Caco-2 (cell line): Measurements from ENCODE around the gene PAFAH2. TPM values are rescaled to one million over a fixed set of nuclear protein-coding genes. Genes with fewer than 3 reads are reported as not detected.

Source experiments
- BruUV-seq: library from RNA; stranded (reverse); fragments of 400-500 nt; replicated peaks from 2 replicates; lab custom pipeline; 2021; lab: Mats Ljungman, UMichigan
- CTCF ChIA-PET: fragments of 300-600 bp; sonication (Branson Sonifier 250); formaldehyde crosslinking; loops from one replicate; lab custom pipeline; 2022; ENCODE audit warnings: antibody characterized with exemption; lab: Charles Lee
- POLR2A ChIA-PET: fragments of 300-600 bp; sonication (Branson Sonifier 250); formaldehyde crosslinking; loops from one replicate; lab custom pipeline; 2022; ENCODE audit warnings: antibody characterized with exemption; lab: Charles Lee
- DNase-seq, 2 experiments: peaks; one replicate each; pipeline versions ENCODE4 v3.0.0 to v3.0.0-alpha.2; 2020 to 2022
- H3K27me3 ChIP-seq: replicated peaks from 2 replicates; pipeline ENCODE4 v1.6.0; 2011; ENCODE audit warnings: low read length; ENCODE audit not compliant: control insufficient read depth, insufficient read depth
- H3K36me3 ChIP-seq: 2 replicates; pipeline ENCODE4 v1.5.1; 2011; ENCODE audit warnings: low read length; ENCODE audit not compliant: control insufficient read depth, insufficient read depth
- H3K4me1 ChIP-seq: fragments of 250-450 bp; sonication (Bioruptor Pico); 2 replicates; pipeline ENCODE4 v1.5.1; 2020; ENCODE audit warnings: mild to moderate bottlenecking
- H3K4me3 ChIP-seq: 2 replicates; pipeline ENCODE4 v1.5.1; 2011; ENCODE audit warnings: low read depth, mild to moderate bottlenecking, control low read depth, low read length
- H3K9me3 ChIP-seq: fragments of 250-450 bp; sonication (Bioruptor Pico); 2 replicates; pipeline ENCODE4 v1.5.1; 2020; ENCODE audit warnings: mild to moderate bottlenecking, moderate library complexity
- H3K27ac Mint-ChIP-seq: one replicate; pipeline ENCODE4 v1.8.0; 2022; ENCODE audit warnings: mixed read lengths; ENCODE audit not compliant: unreplicated experiment
- H3K27me3 Mint-ChIP-seq: one replicate; pipeline ENCODE4 v1.8.0; 2022; ENCODE audit warnings: mixed read lengths; ENCODE audit not compliant: insufficient read depth, unreplicated experiment
- H3K36me3 Mint-ChIP-seq: one replicate; pipeline ENCODE4 v1.8.0; 2022; ENCODE audit warnings: mild to moderate bottlenecking, mixed read lengths; ENCODE audit not compliant: insufficient read depth, unreplicated experiment
- H3K4me1 Mint-ChIP-seq: one replicate; pipeline ENCODE4 v1.8.0; 2022; ENCODE audit warnings: low read depth, mixed read lengths; ENCODE audit not compliant: unreplicated experiment
- H3K4me3 Mint-ChIP-seq: one replicate; pipeline ENCODE4 v1.8.0; 2022; ENCODE audit warnings: mild to moderate bottlenecking, moderate library complexity, mixed read lengths; ENCODE audit not compliant: unreplicated experiment
- H3K9me3 Mint-ChIP-seq: one replicate; pipeline ENCODE4 v1.8.0; 2022; ENCODE audit warnings: mixed read lengths; ENCODE audit not compliant: unreplicated experiment
- intact Hi-C: fragments of 100-400 bp; cut with micrococcal nuclease; formaldehyde crosslinking; loops from one replicate; pipeline ENCODE4 v1.10.0; 2022; ENCODE audit not compliant: unreplicated experiment
- total RNA-seq: library from RNA; stranded (reverse); gene quantifications from 2 replicates; pipeline ENCODE4 v1.2.3, GENCODE V29; 2022
- TF ChIP-seq, protein P1 (sequence below), 2 experiments: fragments of 200-600 bp in 1 of 2; IDR thresholded peaks; 1 replicate in 1 of 2; 2 replicates in 1 of 2; pipeline versions ENCODE4 v1.5.1 to v1.8.0; 2011 to 2022; ENCODE audit warnings: antibody characterized with exemption in 1 of 2, control low read depth in 1 of 2, inconsistent platforms in 1 of 2, low read depth in 1 of 2, low read length in 1 of 2, mild to moderate bottlenecking in 1 of 2, moderate library complexity in 1 of 2; ENCODE audit not compliant: insufficient read depth in 1 of 2, severe bottlenecking in 1 of 2, unreplicated experiment in 1 of 2

PAFAH2 gene
- total RNA-seq, 1 experiment from 2014 or later, result 8.0 TPM

DNA sequence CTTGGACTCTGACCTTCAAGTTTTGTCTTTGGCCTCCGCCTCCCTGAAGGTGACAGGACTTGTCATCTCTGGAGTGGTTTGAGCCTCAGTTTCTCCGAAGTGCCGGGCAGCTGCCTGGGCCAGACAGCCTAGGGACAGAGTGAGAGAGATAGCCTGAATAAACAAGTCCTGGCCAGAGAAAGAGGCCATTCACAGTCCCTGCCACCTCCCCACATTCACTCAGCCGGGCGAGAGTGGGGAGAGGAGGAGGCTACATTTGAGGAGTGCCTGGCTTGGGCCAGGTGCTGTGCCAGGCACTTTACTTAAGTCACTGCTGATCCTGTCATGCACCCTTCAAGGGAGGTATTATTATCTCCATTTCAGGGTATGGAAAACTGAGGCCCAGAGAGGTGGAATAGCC lies 27.2 kb upstream of the PAFAH2 start:
- TF ChIP-seq, protein P1, sequence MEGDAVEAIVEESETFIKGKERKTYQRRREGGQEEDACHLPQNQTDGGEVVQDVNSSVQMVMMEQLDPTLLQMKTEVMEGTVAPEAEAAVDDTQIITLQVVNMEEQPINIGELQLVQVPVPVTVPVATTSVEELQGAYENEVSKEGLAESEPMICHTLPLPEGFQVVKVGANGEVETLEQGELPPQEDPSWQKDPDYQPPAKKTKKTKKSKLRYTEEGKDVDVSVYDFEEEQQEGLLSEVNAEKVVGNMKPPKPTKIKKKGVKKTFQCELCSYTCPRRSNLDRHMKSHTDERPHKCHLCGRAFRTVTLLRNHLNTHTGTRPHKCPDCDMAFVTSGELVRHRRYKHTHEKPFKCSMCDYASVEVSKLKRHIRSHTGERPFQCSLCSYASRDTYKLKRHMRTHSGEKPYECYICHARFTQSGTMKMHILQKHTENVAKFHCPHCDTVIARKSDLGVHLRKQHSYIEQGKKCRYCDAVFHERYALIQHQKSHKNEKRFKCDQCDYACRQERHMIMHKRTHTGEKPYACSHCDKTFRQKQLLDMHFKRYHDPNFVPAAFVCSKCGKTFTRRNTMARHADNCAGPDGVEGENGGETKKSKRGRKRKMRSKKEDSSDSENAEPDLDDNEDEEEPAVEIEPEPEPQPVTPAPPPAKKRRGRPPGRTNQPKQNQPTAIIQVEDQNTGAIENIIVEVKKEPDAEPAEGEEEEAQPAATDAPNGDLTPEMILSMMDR (IDR thresholded peaks at IDR 0.05; ENCODE audit: insufficient read depth in 1 of 2, low read depth in 1 of 2, low read length in 1 of 2, severe bottlenecking in 1 of 2, unreplicated experiment in 1 of 2), result no peak
- no peaks in the 10 kb centered on the region for H3K9me3 ChIP-seq
- Mint-ChIP-seq H3K9me3 (no peaks in the 10 kb centered on the region), H3K4me1 (peaks cover 7% of the 10 kb centered on the region), H3K27me3 (no peaks in the 10 kb centered on the region), H3K27ac (no peak overlapping the region), H3K4me3 (no peak overlapping the region), H3K36me3 (no peaks in the 10 kb centered on the region)
- intact Hi-C loops, result no loop called here
- no peak overlapping the region for H3K4me3 ChIP-seq
- H3K4me1 ChIP-seq, result no peaks in the 10 kb centered on the region
- no TSS peak for BruUV-seq
- ChIA-PET POLR2A (no interaction called here), CTCF (no interaction called here)
- H3K36me3 ChIP-seq, result no peaks in the 10 kb centered on the region
- no peaks in the 10 kb centered on the region for H3K27me3 ChIP-seq
- DNase-seq, result no peak

DNA sequence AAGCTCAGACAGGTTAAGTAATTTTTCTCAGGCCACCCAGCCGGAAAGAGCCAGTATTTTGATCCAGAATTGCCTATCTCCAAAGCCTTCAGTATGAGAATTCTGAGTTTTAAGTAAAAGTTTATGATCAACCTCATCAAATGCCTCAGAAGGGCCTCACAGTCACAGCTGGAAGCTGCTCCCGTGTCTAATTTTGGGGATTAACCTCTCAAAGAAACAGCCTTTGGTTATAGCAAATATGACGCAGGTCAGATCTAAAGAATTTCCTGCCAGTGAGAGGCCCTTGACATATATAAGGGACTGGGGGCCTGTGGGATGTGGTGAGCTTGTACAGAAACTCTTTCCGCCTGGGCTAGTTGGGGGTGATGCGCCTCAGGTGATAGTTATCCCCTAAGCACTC lies 26.0 kb upstream of the PAFAH2 start:
- Histone ChIP-seq H3K4me3 (no peak overlapping the region), H3K9me3 (no peaks in the 10 kb centered on the region), H3K36me3 (no peaks in the 10 kb centered on the region), H3K4me1 (no peaks in the 10 kb centered on the region), H3K27me3 (no peaks in the 10 kb centered on the region)
- intact Hi-C loops, result no loop called here
- no TSS peak for BruUV-seq
- POLR2A ChIA-PET, result no interaction called here
- Mint-ChIP-seq H3K36me3 (no peaks in the 10 kb centered on the region), H3K9me3 (no peaks in the 10 kb centered on the region), H3K27me3 (no peaks in the 10 kb centered on the region), H3K4me3 (no peak overlapping the region), H3K27ac (no peak overlapping the region), H3K4me1 (peaks cover 7% of the 10 kb centered on the region)
- DNase-seq, result no peak
- CTCF ChIA-PET, result no interaction called here
- TF ChIP-seq, protein P1 (IDR thresholded peaks at IDR 0.05; ENCODE audit: insufficient read depth in 1 of 2, low read depth in 1 of 2, low read length in 1 of 2, severe bottlenecking in 1 of 2, unreplicated experiment in 1 of 2), result no peak

DNA sequence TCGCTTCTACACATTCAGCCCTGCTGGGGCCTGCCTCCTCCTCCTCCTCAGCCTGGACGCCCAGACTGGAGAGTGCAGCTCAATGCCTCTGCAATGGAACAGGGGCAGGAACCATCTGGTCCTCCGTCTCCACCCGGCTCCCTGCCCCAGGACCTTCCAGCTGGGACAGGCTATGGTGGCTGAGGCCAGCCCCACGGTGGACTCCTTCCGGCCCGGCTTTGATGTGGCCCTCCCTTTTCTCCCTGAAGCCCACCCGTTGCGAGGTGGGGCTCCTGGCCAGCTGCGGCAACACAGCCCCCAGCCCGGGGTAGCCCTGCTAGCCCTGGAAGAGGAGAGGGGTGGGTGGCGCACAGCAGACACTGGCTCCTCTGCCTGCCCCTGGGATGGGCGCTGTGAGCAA lies 25.1 kb upstream of the PAFAH2 start:
- no peaks in the 10 kb centered on the region for H3K27me3 ChIP-seq
- H3K9me3 Mint-ChIP-seq, result no peaks in the 10 kb centered on the region
- TF ChIP-seq, protein P1 (IDR thresholded peaks at IDR 0.05; ENCODE audit: insufficient read depth in 1 of 2, low read depth in 1 of 2, low read length in 1 of 2, severe bottlenecking in 1 of 2, unreplicated experiment in 1 of 2), result no peak
- H3K4me1 ChIP-seq, result no peaks in the 10 kb centered on the region
- DNase-seq, result no peak
- no peak overlapping the region for H3K4me3 ChIP-seq
- H3K27ac Mint-ChIP-seq, result no peak overlapping the region
- no peaks in the 10 kb centered on the region for H3K27me3 Mint-ChIP-seq
- no peaks in the 10 kb centered on the region for H3K9me3 ChIP-seq
- H3K36me3 ChIP-seq, result no peaks in the 10 kb centered on the region
- ChIA-PET CTCF (interaction anchor here (1.0 kb wide), 1 partner anchor 122 kb away, joined by 6 read pairs; no protein-coding TSS in a partner anchor), POLR2A (no interaction called here)
- no TSS peak for BruUV-seq
- intact Hi-C loops, result no loop called here
- H3K4me3 Mint-ChIP-seq, result no peak overlapping the region
- peaks cover 7% of the 10 kb centered on the region for H3K4me1 Mint-ChIP-seq
- H3K36me3 Mint-ChIP-seq, result no peaks in the 10 kb centered on the region
